22Rv1 (cell line): ENCODE results near the gene LCT.

Source experiments
- ZFX ChIP-seq: fragments of 450-650 bp; IDR thresholded peaks from 2 replicates; pipeline ENCODE4 v1.6.1; 2017; ENCODE audit warnings: antibody characterized with exemption, borderline replicate concordance
- TF ChIP-seq, protein P1 (sequence below): fragments of 450-650 bp; IDR thresholded peaks from 2 replicates; pipeline ENCODE4 v1.5.1; 2017; ENCODE audit warnings: mild to moderate bottlenecking

GRCh38 chr2:135802350-135802749 is 34.6 kb downstream of the LCT start:
- TF ChIP-seq, protein P1, sequence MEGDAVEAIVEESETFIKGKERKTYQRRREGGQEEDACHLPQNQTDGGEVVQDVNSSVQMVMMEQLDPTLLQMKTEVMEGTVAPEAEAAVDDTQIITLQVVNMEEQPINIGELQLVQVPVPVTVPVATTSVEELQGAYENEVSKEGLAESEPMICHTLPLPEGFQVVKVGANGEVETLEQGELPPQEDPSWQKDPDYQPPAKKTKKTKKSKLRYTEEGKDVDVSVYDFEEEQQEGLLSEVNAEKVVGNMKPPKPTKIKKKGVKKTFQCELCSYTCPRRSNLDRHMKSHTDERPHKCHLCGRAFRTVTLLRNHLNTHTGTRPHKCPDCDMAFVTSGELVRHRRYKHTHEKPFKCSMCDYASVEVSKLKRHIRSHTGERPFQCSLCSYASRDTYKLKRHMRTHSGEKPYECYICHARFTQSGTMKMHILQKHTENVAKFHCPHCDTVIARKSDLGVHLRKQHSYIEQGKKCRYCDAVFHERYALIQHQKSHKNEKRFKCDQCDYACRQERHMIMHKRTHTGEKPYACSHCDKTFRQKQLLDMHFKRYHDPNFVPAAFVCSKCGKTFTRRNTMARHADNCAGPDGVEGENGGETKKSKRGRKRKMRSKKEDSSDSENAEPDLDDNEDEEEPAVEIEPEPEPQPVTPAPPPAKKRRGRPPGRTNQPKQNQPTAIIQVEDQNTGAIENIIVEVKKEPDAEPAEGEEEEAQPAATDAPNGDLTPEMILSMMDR: no peak
- no peak for TF ChIP-seq ZFX
